Activated naive CD8-positive, alpha-beta T cell (primary cell): ENCODE results near the gene ZBTB7A.
A peak's percentile ranks its signal among the peaks of the same experiment; 100 is the strongest.

Source experiments
- H3K27ac Mint-ChIP-seq: one replicate; pipeline ENCODE4 v1.8.0; 2021; ENCODE audit warnings: mixed read lengths
- H3K27me3 Mint-ChIP-seq: one replicate; pipeline ENCODE4 v1.8.0; 2021; ENCODE audit warnings: mixed read lengths
- H3K36me3 Mint-ChIP-seq: one replicate; pipeline ENCODE4 v1.8.0; 2021; ENCODE audit warnings: mixed read lengths
- H3K4me1 Mint-ChIP-seq: one replicate; pipeline ENCODE4 v1.8.0; 2021; ENCODE audit warnings: low read depth, mixed read lengths
- H3K4me3 Mint-ChIP-seq: one replicate; pipeline ENCODE4 v1.8.0; 2021; ENCODE audit warnings: mild to moderate bottlenecking, mixed read lengths
- H3K9me3 Mint-ChIP-seq: one replicate; pipeline ENCODE4 v1.8.0; 2021; ENCODE audit warnings: low read depth, mixed read lengths

The ZBTB7A gene

GRCh38 chr19:4064496-4065260, 2.0 kb downstream of the ZBTB7A start:
- H3K9me3 Mint-ChIP-seq: no peaks in the 10 kb centered on the region
- no peaks in the 10 kb centered on the region for H3K36me3 Mint-ChIP-seq
- no peaks in the 10 kb centered on the region for H3K27me3 Mint-ChIP-seq
- no peak overlapping the region for H3K27ac Mint-ChIP-seq
- H3K4me3 Mint-ChIP-seq: peak overlapping the region; percentile 91
- H3K4me1 Mint-ChIP-seq: peaks cover 29% of the 10 kb centered on the region

DNA sequence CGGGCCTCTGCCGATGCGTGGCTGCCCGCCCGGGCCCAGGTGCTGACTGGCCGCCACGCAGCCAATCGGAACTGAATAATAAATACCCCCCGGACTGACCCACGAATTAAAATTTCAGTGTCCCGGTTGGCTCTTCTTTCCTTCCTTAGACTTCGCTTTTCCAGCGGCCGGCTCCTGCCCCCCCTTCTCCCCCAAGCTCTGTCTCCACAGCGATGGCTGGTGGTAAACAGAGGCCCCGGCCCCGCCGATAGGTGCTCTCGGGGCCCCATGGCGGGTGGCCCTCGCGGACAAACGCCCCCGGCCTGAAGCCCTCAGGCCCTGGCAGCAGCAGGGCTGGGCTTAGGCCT, 2.6 kb downstream of the ZBTB7A start:
- H3K27me3 Mint-ChIP-seq: no peaks in the 10 kb centered on the region
- peak overlapping the region; percentile 91 for H3K4me3 Mint-ChIP-seq
- peak overlapping the region; percentile 89 for H3K27ac Mint-ChIP-seq
- H3K9me3 Mint-ChIP-seq: no peaks in the 10 kb centered on the region
- no peaks in the 10 kb centered on the region for H3K36me3 Mint-ChIP-seq
- peaks cover 25% of the 10 kb centered on the region for H3K4me1 Mint-ChIP-seq

DNA sequence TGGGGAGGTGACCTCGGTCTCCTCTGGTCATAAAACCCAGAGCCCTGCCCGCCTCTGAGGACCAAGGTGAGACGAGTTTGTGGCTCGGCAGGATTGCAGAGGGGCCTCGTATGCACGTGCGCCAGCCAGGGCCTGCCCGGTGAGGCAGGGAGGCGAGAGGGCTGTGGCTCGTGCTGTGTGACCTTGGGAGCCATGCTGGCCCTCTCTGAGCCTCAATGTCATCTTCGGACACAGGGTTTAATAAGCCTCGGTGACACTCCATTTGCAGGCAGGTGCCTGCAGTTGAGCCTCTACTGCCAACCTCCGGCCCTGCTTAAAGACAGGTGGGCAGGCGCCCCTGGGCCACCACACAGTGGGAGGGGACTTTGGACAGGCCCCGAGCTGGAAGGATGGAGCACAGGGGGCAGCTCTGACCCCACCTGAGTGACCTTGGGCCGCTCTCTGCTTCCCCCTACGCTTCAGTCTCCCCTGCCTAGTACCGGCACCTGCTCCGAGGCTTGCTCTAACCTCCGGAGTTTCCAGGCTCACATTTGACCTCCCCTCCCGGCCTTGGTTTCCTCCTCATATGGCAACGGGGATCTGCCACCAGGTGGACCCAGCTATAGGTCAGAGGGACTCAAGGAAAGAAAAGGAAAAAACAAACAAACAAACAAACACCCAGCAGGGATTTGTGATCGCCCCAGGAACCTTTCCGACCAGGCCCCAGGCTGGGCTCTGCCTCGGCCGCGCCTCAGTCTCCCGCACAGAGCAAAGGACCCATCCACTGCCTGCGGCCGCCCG, 3.1 kb downstream of the ZBTB7A start:
- H3K27me3 Mint-ChIP-seq: no peaks in the 10 kb centered on the region
- peaks cover 21% of the 10 kb centered on the region for H3K4me1 Mint-ChIP-seq
- no peaks in the 10 kb centered on the region for H3K36me3 Mint-ChIP-seq
- H3K27ac Mint-ChIP-seq: peak overlapping the region; percentile 89
- H3K4me3 Mint-ChIP-seq: peak overlapping the region; percentile 91
- H3K9me3 Mint-ChIP-seq: no peaks in the 10 kb centered on the region

DNA sequence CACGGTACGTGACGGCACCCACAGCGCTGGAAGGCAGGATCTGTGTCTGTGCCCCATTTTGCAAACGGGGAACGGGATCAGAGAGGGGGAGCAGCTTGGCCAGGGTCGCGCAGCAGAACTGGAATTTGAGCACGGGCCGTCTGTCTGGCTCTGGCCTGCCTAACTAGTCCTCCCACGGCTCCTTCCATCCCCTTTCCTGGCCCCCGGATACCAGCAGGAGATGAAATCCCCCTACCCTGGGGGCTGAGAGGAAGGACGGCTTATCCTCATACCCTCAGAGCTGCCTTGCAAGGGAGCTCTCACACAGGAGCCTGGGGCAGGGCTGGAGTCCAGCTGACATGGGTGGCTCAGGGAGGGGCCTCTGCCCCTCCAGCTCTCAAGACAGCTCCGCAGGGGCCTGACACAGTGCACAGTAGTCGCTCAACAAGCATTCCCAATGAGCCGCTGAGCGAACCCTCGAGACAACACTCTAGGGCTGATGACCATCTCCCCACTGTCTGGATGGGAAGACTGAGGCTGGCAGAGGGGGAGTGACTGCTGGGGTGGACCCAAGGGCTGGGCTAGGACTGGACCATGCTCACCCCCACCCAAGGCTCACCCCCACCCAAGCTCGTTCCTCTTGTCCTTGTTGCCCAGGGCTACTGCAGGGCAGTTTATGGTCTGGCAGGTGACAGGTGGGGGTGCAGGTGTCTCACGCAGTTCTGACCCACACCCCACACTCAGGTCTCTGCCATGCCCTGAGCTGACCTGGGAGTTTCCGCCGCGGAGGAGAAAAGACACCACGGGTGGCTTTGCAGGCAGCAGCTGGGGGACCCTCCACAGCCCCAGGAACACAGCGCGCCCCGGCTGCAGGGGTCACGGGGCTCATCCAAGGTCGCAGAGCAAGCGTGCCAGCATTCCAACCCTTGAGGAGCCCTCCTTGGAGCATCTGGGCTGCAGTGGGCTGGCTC, 4.0 kb downstream of the ZBTB7A start:
- Mint-ChIP-seq H3K4me1 (peaks cover 18% of the 10 kb centered on the region), H3K4me3 (peak overlapping the region; percentile 91), H3K36me3 (no peaks in the 10 kb centered on the region), H3K27me3 (no peaks in the 10 kb centered on the region), H3K9me3 (no peaks in the 10 kb centered on the region), H3K27ac (no peak overlapping the region)

DNA sequence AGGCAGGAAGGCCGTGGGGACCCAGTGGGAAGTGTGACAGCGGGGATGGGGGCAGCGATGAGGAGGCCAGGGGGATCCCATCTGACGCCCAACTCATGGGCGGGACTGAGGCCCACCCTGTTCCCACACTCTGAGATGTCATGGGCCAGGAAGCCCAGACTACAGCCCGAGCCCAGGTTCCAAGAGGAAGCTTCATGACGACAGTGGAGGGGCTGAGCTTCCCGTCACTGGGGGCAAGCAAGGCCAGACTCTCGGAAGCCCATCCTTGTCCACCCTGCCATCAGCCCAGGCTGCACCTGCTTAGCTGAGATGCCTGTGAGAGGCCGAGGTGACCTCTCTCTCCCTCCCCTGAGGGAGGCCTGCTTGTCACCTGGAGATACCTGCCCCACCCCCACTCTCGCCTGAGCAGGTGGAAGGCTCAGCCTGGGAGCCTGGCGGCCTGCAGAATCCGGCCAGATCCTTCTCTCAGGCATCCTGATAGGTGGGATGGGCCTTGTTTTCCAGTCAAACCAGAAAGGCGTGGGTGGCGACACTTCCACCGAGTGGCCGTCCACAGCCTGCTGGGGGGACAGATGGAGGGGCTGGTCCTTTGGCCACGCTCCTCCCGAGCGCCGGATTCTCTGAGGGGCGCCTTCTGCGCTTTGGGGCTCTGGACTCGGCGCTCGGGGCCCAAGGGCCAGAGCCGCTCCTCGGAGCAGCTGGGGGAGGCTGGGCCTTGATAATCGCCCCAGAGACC, 4.8 kb downstream of the ZBTB7A start:
- H3K36me3 Mint-ChIP-seq: no peaks in the 10 kb centered on the region
- H3K4me1 Mint-ChIP-seq: peaks cover 22% of the 10 kb centered on the region
- no peak overlapping the region for H3K27ac Mint-ChIP-seq
- H3K9me3 Mint-ChIP-seq: no peaks in the 10 kb centered on the region
- H3K27me3 Mint-ChIP-seq: no peaks in the 10 kb centered on the region
- peak overlapping the region; percentile 44 for H3K4me3 Mint-ChIP-seq

GRCh38 chr19:4061178-4061682, 5.5 kb downstream of the ZBTB7A start:
- Mint-ChIP-seq H3K4me3 (peak overlapping the region; percentile 30), H3K4me1 (peaks cover 22% of the 10 kb centered on the region), H3K9me3 (no peaks in the 10 kb centered on the region), H3K27me3 (no peaks in the 10 kb centered on the region), H3K27ac (peak overlapping the region; percentile 85), H3K36me3 (no peaks in the 10 kb centered on the region)

GRCh38 chr19:4060621-4061177, 6.0 kb downstream of the ZBTB7A start:
- Mint-ChIP-seq H3K4me1 (peaks cover 27% of the 10 kb centered on the region), H3K27ac (peak overlapping the region; percentile 85), H3K36me3 (no peaks in the 10 kb centered on the region), H3K9me3 (no peaks in the 10 kb centered on the region), H3K4me3 (peak overlapping the region; percentile 62), H3K27me3 (no peaks in the 10 kb centered on the region)

DNA sequence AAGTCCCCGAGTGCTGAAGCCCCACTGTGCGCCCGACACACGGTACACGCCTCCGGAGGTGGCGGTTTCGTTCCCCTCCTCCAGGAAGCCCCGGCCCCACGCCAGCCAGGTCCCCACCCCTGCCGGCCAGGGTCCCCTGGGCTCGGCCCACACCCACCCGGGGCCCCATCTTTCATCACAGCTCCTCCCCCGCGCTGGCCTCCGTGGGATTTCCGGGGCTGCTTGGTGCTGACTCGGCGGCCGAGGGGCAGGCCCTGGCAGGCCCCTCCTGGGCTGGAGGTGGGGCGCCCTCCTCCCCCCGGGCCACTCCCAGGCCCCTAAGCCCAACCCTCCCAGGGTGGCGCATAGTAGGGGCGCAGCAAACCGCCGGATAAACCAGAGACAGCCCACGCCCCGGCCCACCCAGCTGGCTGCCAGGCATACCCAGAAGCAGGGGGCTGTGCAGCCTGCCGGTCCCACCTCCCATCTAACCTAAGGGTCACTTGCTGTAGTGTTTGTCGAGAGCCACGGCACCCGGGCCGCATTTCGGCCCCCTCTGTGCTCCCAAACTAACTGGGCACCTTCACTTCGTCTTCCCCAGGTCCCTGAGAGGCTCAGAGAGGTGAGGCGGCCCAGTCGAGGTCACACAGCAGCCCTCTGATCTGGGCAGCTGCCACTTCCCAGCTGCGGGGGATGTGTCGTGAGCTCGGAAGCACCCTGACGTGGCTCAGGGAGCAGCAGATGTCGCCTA, 6.6 kb downstream of the ZBTB7A start:
- Mint-ChIP-seq H3K4me1 (peaks cover 28% of the 10 kb centered on the region), H3K27ac (peak overlapping the region; percentile 85), H3K36me3 (no peaks in the 10 kb centered on the region), H3K4me3 (peak overlapping the region; percentile 62), H3K9me3 (no peaks in the 10 kb centered on the region), H3K27me3 (no peaks in the 10 kb centered on the region)

- peaks cover 28% of the 10 kb centered on the region for H3K4me1 Mint-ChIP-seq
- H3K4me3 Mint-ChIP-seq: no peak overlapping the region
- no peaks in the 10 kb centered on the region for H3K36me3 Mint-ChIP-seq
- H3K27me3 Mint-ChIP-seq: no peaks in the 10 kb centered on the region
- no peaks in the 10 kb centered on the region for H3K9me3 Mint-ChIP-seq
- no peak overlapping the region for H3K27ac Mint-ChIP-seq
Observed at GRCh38 chr19:4059453-4059871, 7.2 kb downstream of the ZBTB7A start.

GRCh38 chr19:4058693-4059452, 7.8 kb downstream of the ZBTB7A start:
- H3K27me3 Mint-ChIP-seq: no peaks in the 10 kb centered on the region
- H3K27ac Mint-ChIP-seq: no peak overlapping the region
- no peaks in the 10 kb centered on the region for H3K9me3 Mint-ChIP-seq
- H3K36me3 Mint-ChIP-seq: no peaks in the 10 kb centered on the region
- peaks cover 28% of the 10 kb centered on the region for H3K4me1 Mint-ChIP-seq
- H3K4me3 Mint-ChIP-seq: no peak overlapping the region

GRCh38 chr19:4057931-4058692, 8.6 kb downstream of the ZBTB7A start:
- Mint-ChIP-seq H3K4me3 (peak overlapping the region; percentile 8), H3K9me3 (no peaks in the 10 kb centered on the region), H3K27me3 (no peaks in the 10 kb centered on the region), H3K27ac (peak overlapping the region; percentile 54), H3K36me3 (peaks cover 5% of the 10 kb centered on the region), H3K4me1 (peaks cover 32% of the 10 kb centered on the region)

- no peaks in the 10 kb centered on the region for H3K9me3 Mint-ChIP-seq
- H3K27ac Mint-ChIP-seq: no peak overlapping the region
- H3K36me3 Mint-ChIP-seq: peaks cover 9% of the 10 kb centered on the region
- H3K27me3 Mint-ChIP-seq: no peaks in the 10 kb centered on the region
- H3K4me1 Mint-ChIP-seq: peaks cover 35% of the 10 kb centered on the region
- no peak overlapping the region for H3K4me3 Mint-ChIP-seq
Observed at GRCh38 chr19:4055209-4055552, 11.5 kb downstream of the ZBTB7A start.
